Peyer's patch (tissue), 4 donors: ENCODE results near the gene RTN4RL1. TPM values are rescaled to one million over a fixed set of nuclear protein-coding genes. Genes with fewer than 3 reads are reported as not detected.
A peak's percentile ranks its signal among the peaks of the same experiment; 100 is the strongest.

Source experiments
- DNase-seq, 3 donors: peaks; one replicate each; pipeline ENCODE4 v3.0.0-alpha.2; 2017 to 2019
- H3K27ac ChIP-seq, 4 donors: fragments of 200-600 bp; sonication (generic); one replicate each; pipeline ENCODE4 v1.5.1; 2016 to 2019
- H3K27me3 ChIP-seq, 2 donors: fragments of 200-600 bp; sonication (generic); one replicate each; pipeline ENCODE4 v1.5.1; 2019
- H3K36me3 ChIP-seq, 3 donors: fragments of 200-600 bp; sonication (generic); one replicate each; pipeline ENCODE4 v1.5.1; 2016 to 2019
- H3K4me1 ChIP-seq, 4 donors: fragments of 200-600 bp; sonication (generic); one replicate each; pipeline ENCODE4 v1.5.1; 2016 to 2019
- H3K4me3 ChIP-seq, 4 donors: fragments of 200-600 bp; sonication (generic); 1 replicate in 3 of 4; 2 replicates in 1 of 4; pipeline ENCODE4 v1.5.1; 2016 to 2019; ENCODE audit warnings: mild to moderate bottlenecking in 1 of 4
- H3K9me3 ChIP-seq, 4 donors: fragments of 200-600 bp; sonication (generic); one replicate each; pipeline ENCODE4 v1.5.1; 2016 to 2019; ENCODE audit warnings: mild to moderate bottlenecking in 1 of 4
- CTCF ChIP-seq, 6 experiments: fragments of 450-650 bp in 4 of 6; fragments of 200-600 bp in 2 of 6; sonication (generic) in 1 of 6; IDR thresholded peaks; one replicate each; pipeline ENCODE4 v1.5.1; 2017 to 2019; ENCODE audit warnings: antibody characterized with exemption in 6 of 6, mild to moderate bottlenecking in 3 of 6, moderate library complexity in 1 of 6
- POLR2A ChIP-seq, 2 donors: fragments of 450-650 bp; IDR thresholded peaks; one replicate each; pipeline ENCODE4 v1.5.1; 2017; ENCODE audit warnings: antibody characterized with exemption in 2 of 2, mild to moderate bottlenecking in 2 of 2, moderate library complexity in 2 of 2
- total RNA-seq, 4 donors: library from RNA; depleted of rRNA; stranded (reverse); fragments of >200 nt; gene quantifications; one replicate each; pipeline ENCODE4 v1.1.0, GENCODE V29; 2016

RTN4RL1 gene
- total RNA-seq, 4 donors from 2014 or later = not detected

GRCh38 chr17:2055292-2056205, 30.4 kb upstream of the RTN4RL1 start:
- peak in 2 of 3 donors; percentile 61 to 75 for DNase-seq
- H3K9me3 ChIP-seq = no peaks in the 10 kb centered on the region
- H3K36me3 ChIP-seq = no peaks in the 10 kb centered on the region
- H3K27me3 ChIP-seq = peaks cover 0 to 33% of the 10 kb centered on the region in 2 donors
- peaks cover 4 to 73% (median 49%) of the 10 kb centered on the region in 4 donors for H3K4me1 ChIP-seq
- H3K4me3 ChIP-seq = peak overlapping the region; percentile 41 to 73 (median 62)
- TF ChIP-seq CTCF (IDR thresholded peaks at IDR 0.05) (no peak), POLR2A (IDR thresholded peaks at IDR 0.05) (no peak)
- H3K27ac ChIP-seq = peak overlapping the region; percentile 88 to 96 (median 94)

- H3K9me3 ChIP-seq = no peaks in the 10 kb centered on the region
- peak within 1 kb of the TSS; percentile 41 to 73 (median 62) for H3K4me3 ChIP-seq
- DNase-seq = peak; percentile 79 to 90 (median 87)
- H3K4me1 ChIP-seq = peaks cover 4 to 72% (median 49%) of the 10 kb centered on the region in 4 donors
- no peaks in the 10 kb centered on the region for H3K36me3 ChIP-seq
- peak within 1 kb of the TSS; percentile 88 to 96 (median 94) for H3K27ac ChIP-seq
- peaks cover 0 to 34% of the 10 kb centered on the region in 2 donors for H3K27me3 ChIP-seq
- TF ChIP-seq CTCF (IDR thresholded peaks at IDR 0.05) (peak; percentile 95 to 99 (median 96)), POLR2A (IDR thresholded peaks at IDR 0.05) (peak; percentile 55 to 62)
Observed at GRCh38 chr17:2054512-2055291, 29.6 kb upstream of the RTN4RL1 start, which contains the start of gene HIC1. Gene HIC1 (plus strand): TSS chr17:2055103. CDS start chr17:2056691, 1,588 bp downstream.

GRCh38 chr17:2054262-2054511, 29.1 kb upstream of the RTN4RL1 start:
- DNase-seq = peak in 1 of 3 donors; percentile 61
- peak overlapping the region; percentile 41 to 73 (median 62) for H3K4me3 ChIP-seq
- no peaks in the 10 kb centered on the region for H3K9me3 ChIP-seq
- no peaks in the 10 kb centered on the region for H3K36me3 ChIP-seq
- H3K4me1 ChIP-seq = peaks cover 4 to 72% (median 47%) of the 10 kb centered on the region in 4 donors
- no peak for TF ChIP-seq CTCF (IDR thresholded peaks at IDR 0.05)
- TF ChIP-seq POLR2A (IDR thresholded peaks at IDR 0.05) = no peak
- H3K27ac ChIP-seq = peak overlapping the region; percentile 88 to 96 (median 94)
- H3K27me3 ChIP-seq = peaks cover 0 to 34% of the 10 kb centered on the region in 2 donors

- peaks cover 0 to 34% of the 10 kb centered on the region in 2 donors for H3K27me3 ChIP-seq
- H3K4me3 ChIP-seq = peak overlapping the region; percentile 41 to 73 (median 62)
- peaks cover 0 to 76% (median 46%) of the 10 kb centered on the region in 4 donors for H3K4me1 ChIP-seq
- TF ChIP-seq CTCF (IDR thresholded peaks at IDR 0.05) (peak; percentile 48 to 65 (median 56)), POLR2A (IDR thresholded peaks at IDR 0.05) (no peak)
- no peaks in the 10 kb centered on the region for H3K36me3 ChIP-seq
- peak overlapping the region; percentile 88 to 96 (median 94) for H3K27ac ChIP-seq
- no peaks in the 10 kb centered on the region for H3K9me3 ChIP-seq
- DNase-seq = peak; percentile 80 to 91 (median 80)
Observed at GRCh38 chr17:2053380-2054261, 28.5 kb upstream of the RTN4RL1 start.
